ENCODE measurements around the gene CHAF1B.
"Not testable (repeated sequence)": the region's sequence is repeated elsewhere in the genome, so short reads cannot be mapped to it uniquely, and the experiment has no call there.

CHAF1B gene

DNA sequence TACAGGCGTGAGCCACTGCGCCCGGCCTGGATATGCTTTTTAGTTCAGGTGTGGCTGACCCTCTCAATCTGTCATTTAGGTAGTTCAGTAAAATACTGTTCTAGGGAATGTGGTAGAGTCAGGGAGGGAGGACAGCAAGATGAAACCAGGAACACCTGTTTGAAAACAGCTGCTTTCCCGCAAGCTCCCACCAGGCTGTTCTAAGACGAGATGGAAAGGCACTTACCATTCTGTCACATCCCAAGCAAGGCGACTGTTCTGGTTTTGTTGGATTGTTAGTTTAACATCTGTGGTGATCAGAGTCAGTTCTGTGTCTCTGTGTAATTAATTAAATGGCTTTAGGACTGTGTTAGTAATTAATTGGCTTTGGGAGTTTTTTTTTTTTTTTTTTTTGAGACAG, 2.9 kb downstream of the CHAF1B start:
- H3K4me3 ChIP-seq (ENCODE audit: low read depth, low read length) = no peak overlapping the region
- TF ChIP-seq, protein P1, sequence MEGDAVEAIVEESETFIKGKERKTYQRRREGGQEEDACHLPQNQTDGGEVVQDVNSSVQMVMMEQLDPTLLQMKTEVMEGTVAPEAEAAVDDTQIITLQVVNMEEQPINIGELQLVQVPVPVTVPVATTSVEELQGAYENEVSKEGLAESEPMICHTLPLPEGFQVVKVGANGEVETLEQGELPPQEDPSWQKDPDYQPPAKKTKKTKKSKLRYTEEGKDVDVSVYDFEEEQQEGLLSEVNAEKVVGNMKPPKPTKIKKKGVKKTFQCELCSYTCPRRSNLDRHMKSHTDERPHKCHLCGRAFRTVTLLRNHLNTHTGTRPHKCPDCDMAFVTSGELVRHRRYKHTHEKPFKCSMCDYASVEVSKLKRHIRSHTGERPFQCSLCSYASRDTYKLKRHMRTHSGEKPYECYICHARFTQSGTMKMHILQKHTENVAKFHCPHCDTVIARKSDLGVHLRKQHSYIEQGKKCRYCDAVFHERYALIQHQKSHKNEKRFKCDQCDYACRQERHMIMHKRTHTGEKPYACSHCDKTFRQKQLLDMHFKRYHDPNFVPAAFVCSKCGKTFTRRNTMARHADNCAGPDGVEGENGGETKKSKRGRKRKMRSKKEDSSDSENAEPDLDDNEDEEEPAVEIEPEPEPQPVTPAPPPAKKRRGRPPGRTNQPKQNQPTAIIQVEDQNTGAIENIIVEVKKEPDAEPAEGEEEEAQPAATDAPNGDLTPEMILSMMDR (IDR thresholded peaks at IDR 0.05; ENCODE audit: low read depth, low read length) = no peak
- in situ Hi-C loops (cut with HindIII; ENCODE audit: low sequenced_read_pairs) = no loop called here
- DNase-seq (ENCODE audit: low read depth, low spot score) = no peak

DNA sequence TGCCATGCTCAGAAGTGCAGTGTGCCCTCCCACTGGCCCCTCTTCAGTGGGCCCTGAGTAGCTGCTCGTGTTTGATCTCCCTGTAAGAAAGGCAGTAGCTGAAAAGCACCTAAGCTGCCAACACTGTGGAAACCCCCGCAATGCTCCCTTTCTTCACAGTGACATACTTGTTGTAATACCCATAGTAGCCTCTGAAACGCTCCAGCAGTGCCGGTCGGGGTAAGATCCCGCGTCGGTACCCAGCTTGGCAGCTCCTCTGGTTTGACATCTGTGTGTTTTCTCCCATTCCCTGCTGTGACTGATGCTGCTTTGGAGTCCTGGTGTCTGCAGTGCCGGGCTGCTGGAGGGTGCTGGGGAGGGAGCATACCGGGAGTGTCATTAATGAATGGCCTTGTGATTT, 3.6 kb downstream of the CHAF1B start:
- H3K4me3 ChIP-seq (ENCODE audit: low read depth, low read length) = no peak overlapping the region
- DNase-seq (ENCODE audit: low read depth, low spot score) = peak; percentile 49
- TF ChIP-seq, protein P1 (IDR thresholded peaks at IDR 0.05; ENCODE audit: low read depth, low read length) = peak; percentile 37
- in situ Hi-C loops (cut with HindIII; ENCODE audit: low sequenced_read_pairs) = no loop called here

DNA sequence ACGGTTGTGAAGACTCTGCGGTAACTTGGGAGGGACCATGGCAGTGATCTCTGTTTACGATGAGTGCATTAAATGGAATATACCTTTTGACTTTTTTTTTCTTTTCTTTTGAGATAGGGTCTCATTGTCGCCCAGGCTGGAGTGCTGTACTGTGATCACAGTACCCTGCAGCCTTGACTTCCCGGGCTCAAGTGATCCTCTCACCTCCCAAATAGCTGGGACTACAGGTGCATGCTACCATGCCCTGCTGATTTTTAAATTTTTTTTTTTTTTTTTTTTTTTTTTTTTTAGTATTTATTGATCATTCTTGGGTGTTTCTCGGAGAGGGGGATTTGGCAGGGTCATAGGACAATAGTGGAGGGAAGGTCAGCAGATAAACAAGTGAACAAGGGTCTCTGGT, 6.5 kb downstream of the CHAF1B start:
- in situ Hi-C loops (cut with HindIII; ENCODE audit: low sequenced_read_pairs); DNase-seq (ENCODE audit: low read depth, low spot score); H3K4me3 ChIP-seq (ENCODE audit: low read depth, low read length): not testable (repeated sequence)

DNA sequence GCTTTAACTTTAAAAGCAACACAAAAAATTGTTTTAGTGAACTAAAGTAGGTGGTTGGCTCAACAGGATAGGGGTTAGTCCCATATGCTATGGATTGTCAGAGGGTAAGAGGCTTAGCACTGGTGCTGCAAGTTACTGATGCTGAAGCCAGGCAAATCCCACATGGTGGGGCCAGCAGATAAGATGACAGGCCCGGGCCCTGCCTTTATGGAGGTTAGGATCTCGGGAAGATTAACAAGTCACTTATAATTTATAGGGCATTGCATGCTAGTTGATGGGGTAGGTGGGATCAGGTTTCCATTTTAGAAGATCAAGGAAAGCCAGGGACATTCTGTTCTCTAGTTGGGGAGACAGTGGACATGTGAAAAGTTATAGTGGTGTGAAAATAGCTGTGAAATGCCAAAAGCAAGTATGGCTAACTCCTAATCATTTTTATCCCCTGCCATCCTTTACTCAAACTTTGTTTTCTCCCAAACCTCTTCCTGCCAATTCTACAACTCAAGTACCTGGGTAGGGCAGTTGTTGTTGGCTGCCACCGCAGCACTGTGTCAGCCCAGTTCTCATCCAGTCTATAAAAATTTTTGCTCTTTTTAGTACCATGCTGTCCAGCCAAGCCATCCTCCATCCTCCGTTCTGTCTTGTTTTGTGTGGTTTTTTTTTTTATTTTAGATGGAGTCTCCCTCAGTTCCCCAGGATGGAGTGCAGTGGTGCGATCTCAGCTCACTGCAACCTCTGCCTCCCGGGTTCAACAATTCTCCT, 10.3 kb downstream of the CHAF1B start:
- H3K4me3 ChIP-seq (ENCODE audit: low read depth, low read length) = no peak overlapping the region
- in situ Hi-C loops (cut with HindIII; ENCODE audit: low sequenced_read_pairs) = no loop called here
- DNase-seq (ENCODE audit: low read depth, low spot score) = no peak
- TF ChIP-seq, protein P1 (IDR thresholded peaks at IDR 0.05; ENCODE audit: low read depth, low read length) = no peak

DNA sequence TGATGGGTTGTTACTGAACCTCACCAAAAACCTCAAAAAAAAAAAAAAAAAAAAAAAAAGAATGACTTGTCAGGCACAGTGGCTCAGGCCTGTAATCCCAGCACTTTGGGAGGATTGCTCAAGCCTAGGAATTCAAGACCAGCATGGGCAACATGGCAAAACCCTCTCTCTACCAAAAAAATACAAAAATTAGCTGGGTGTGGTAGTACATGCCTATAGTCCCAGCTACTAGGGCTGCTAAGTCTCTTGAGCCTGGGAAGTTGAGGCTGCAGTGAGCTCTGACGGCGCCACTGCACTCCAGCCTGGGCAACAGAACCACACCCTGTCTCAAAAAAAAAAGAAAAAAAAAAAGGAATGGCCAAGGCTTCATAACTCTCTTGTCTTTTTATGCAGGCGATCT, 11.1 kb downstream of the CHAF1B start:
- TF ChIP-seq, protein P1 (IDR thresholded peaks at IDR 0.05; ENCODE audit: low read depth, low read length) = no peak
- H3K4me3 ChIP-seq (ENCODE audit: low read depth, low read length) = no peak overlapping the region
- DNase-seq (ENCODE audit: low read depth, low spot score) = no peak
- in situ Hi-C loops (cut with HindIII; ENCODE audit: low sequenced_read_pairs) = no loop called here

DNA sequence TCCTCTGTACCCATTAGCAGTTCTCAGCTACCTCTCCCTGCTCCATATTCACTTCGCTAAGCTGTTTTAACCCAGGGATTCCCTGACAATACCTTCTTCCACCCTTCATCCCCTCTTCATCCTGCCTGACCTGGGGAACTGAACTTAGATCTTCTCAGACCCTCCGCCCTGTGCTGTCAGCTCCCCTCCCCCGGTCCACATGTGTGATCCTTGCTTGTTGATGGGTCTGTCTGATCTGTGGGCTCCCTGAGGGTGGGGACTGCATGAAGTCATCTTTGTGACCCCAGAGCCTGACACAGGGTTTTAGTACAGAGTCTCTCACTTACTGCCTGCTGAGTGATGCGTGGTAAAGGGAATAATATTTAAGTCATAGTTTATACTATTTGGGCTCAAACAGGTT, 11.8 kb downstream of the CHAF1B start:
- H3K4me3 ChIP-seq (ENCODE audit: low read depth, low read length) = no peak overlapping the region
- DNase-seq (ENCODE audit: low read depth, low spot score) = no peak
- in situ Hi-C loops (cut with HindIII; ENCODE audit: low sequenced_read_pairs) = no loop called here
- TF ChIP-seq, protein P1 (IDR thresholded peaks at IDR 0.05; ENCODE audit: low read depth, low read length) = no peak

DNA sequence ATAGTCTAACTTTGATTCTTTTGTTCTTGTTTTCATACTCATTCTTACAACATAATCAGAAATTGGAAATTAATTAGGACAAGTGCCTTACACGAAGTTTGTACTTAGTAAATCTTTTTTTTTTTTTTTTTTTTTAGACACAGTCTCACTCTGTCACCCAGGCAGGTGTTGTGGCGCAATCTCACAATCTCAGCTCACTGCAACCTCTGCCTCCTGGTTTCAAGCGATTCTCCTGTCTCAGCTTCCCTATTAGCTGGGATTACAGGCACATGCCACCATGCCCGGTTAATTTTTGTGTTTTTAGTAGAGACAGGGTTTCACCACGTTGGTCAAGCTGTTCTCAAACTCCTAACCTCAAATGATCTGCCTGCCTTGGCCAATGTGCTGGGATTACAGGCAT, 12.4 kb downstream of the CHAF1B start:
- H3K4me3 ChIP-seq (ENCODE audit: low read depth, low read length) = no peak overlapping the region
- in situ Hi-C loops (cut with HindIII; ENCODE audit: low sequenced_read_pairs) = no loop called here
- TF ChIP-seq, protein P1 (IDR thresholded peaks at IDR 0.05; ENCODE audit: low read depth, low read length) = no peak
- DNase-seq (ENCODE audit: low read depth, low spot score) = no peak

DNA sequence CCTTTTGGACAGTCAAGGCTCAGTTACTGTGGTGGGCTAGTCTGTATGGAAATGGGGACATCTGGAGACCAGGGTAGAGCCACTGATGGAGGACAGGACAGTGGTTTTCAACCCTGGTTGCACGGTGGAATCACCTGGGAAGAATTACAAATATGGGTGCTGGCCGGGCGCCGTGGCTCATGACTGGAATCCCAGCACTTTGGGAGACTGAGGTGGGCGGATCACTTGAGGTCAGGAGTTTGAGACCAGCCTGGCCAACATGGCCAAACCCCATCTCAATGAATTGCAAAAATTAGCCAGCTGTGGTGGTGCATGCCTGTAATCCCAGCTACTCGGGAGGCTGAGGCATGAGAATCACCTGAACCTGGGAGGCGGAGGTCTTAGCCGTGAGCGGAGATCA, 14.5 kb downstream of the CHAF1B start:
- in situ Hi-C loops (cut with HindIII; ENCODE audit: low sequenced_read_pairs); H3K4me3 ChIP-seq (ENCODE audit: low read depth, low read length); DNase-seq (ENCODE audit: low read depth, low spot score): not testable (repeated sequence)

Data from astrocyte of the spinal cord (primary cell).